Esophagus muscularis mucosa (tissue), 3 donors: Measurements from ENCODE around the gene CDIPT.

Source experiments
- EP300 ChIP-seq: sonication (generic); formaldehyde crosslinking; IDR thresholded peaks from one replicate; pipeline ENCODE4 v1.6.1; 2017; ENCODE audit warnings: antibody characterized with exemption
- TF ChIP-seq, protein P1 (sequence below), 3 experiments: fragments of 200-600 bp in 2 of 3; fragments of 450-650 bp in 1 of 3; sonication (generic) in 2 of 3; IDR thresholded peaks; one replicate each; pipeline ENCODE4 v1.5.1; 2017 to 2019; ENCODE audit warnings: antibody characterized with exemption in 3 of 3, mild to moderate bottlenecking in 2 of 3, moderate library complexity in 1 of 3

DNA sequence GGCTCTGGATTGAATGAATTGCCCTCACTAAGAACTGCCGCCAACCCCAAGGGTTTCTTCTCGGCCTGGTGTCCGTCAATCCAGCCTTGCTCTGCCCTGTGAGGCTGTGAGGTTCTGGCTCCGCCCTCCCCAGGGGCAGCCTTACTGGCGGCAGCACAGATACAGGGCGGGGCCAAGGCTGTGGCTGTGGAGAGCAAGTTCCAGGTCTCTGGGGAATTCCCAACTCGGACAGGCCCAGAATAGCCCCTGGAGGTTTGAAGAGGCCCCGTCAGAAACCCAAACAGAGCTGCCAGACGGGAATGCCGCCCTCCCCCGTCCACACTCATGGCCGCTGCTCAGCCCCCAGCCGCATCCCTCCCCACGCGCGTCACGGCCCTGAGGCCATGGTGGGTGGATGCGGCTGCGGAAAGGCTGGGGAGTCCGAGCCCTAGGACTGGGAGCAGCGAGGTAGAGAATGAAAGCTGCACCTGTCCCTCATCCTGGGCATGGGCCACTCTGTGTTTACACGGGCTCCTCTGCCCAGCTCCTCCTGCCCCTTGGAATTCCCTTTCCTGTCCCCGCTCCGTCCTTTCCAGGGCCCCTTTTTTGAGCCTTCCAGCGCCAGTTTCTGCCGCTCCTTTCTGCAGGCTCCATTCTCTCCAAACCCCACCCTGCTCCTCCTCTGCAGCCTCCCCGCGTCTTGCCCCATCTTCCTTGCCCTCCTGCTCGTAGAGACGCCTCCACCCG lies 51.7 kb downstream of the CDIPT start:
- TF ChIP-seq, protein P1, sequence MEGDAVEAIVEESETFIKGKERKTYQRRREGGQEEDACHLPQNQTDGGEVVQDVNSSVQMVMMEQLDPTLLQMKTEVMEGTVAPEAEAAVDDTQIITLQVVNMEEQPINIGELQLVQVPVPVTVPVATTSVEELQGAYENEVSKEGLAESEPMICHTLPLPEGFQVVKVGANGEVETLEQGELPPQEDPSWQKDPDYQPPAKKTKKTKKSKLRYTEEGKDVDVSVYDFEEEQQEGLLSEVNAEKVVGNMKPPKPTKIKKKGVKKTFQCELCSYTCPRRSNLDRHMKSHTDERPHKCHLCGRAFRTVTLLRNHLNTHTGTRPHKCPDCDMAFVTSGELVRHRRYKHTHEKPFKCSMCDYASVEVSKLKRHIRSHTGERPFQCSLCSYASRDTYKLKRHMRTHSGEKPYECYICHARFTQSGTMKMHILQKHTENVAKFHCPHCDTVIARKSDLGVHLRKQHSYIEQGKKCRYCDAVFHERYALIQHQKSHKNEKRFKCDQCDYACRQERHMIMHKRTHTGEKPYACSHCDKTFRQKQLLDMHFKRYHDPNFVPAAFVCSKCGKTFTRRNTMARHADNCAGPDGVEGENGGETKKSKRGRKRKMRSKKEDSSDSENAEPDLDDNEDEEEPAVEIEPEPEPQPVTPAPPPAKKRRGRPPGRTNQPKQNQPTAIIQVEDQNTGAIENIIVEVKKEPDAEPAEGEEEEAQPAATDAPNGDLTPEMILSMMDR (IDR thresholded peaks at IDR 0.05) = no peak
- no peak for TF ChIP-seq EP300
